CD4-positive, alpha-beta T cell treated with Interferon gamma for 1 hour (primary cell): Measurements from ENCODE around the gene FGF18.
"Not testable (repeated sequence)": the region's sequence is repeated elsewhere in the genome, so short reads cannot be mapped to it uniquely, and the experiment has no call there.

Experiments
- DNase-seq: peaks from one replicate; pipeline ENCODE4 v3.0.0-alpha.2; 2020

The FGF18 gene

GRCh38 chr5:171418982-171419687 lies at the start of gene FGF18:
FGF18 (plus strand) TSS chr5:171419647; CDS start chr5:171420200, 553 bp downstream.
- peak; percentile 23 for DNase-seq

GRCh38 chr5:171369898-171370297 lies 49.5 kb upstream of the FGF18 start:
- no peak for DNase-seq

- not testable (repeated sequence) for DNase-seq
Measured at GRCh38 chr5:171370881-171371280, 48.6 kb upstream of the FGF18 start.

- DNase-seq: no peak
Measured at GRCh38 chr5:171371326-171371725, 48.1 kb upstream of the FGF18 start.

GRCh38 chr5:171379961-171380360 lies 39.5 kb upstream of the FGF18 start:
- no peak for DNase-seq

- DNase-seq: not testable (repeated sequence)
Measured at GRCh38 chr5:171384416-171384815, 35.0 kb upstream of the FGF18 start.

- not testable (repeated sequence) for DNase-seq
Measured at GRCh38 chr5:171384999-171385398, 34.4 kb upstream of the FGF18 start.

GRCh38 chr5:171386006-171386671 lies 33.3 kb upstream of the FGF18 start:
- DNase-seq: no peak

GRCh38 chr5:171386861-171387344 lies 32.5 kb upstream of the FGF18 start:
- no peak for DNase-seq

GRCh38 chr5:171387345-171387969 lies 32.0 kb upstream of the FGF18 start, which contains the start of gene NPM1:
NPM1 (plus strand) TSS chr5:171387849; CDS start chr5:171387949, 100 bp downstream.
- DNase-seq: peak; percentile 99

GRCh38 chr5:171387970-171388815 lies 31.3 kb upstream of the FGF18 start:
- DNase-seq: peak; percentile 81

GRCh38 chr5:171388816-171389168 lies 30.7 kb upstream of the FGF18 start:
- DNase-seq: no peak

- no peak for DNase-seq
Measured at GRCh38 chr5:171390883-171391677, 28.4 kb upstream of the FGF18 start.

- DNase-seq: no peak
Measured at GRCh38 chr5:171391996-171392577, 27.4 kb upstream of the FGF18 start.

- no peak for DNase-seq
Measured at GRCh38 chr5:171392585-171393159, 26.8 kb upstream of the FGF18 start.

- DNase-seq: no peak
Measured at GRCh38 chr5:171395042-171395441, 24.4 kb upstream of the FGF18 start.

GRCh38 chr5:171396583-171396982 lies 22.9 kb upstream of the FGF18 start:
- DNase-seq: not testable (repeated sequence)

- DNase-seq: no peak
Measured at GRCh38 chr5:171397190-171397589, 22.3 kb upstream of the FGF18 start.

- no peak for DNase-seq
Measured at GRCh38 chr5:171397599-171397998, 21.8 kb upstream of the FGF18 start.

- DNase-seq: not testable (repeated sequence)
Measured at GRCh38 chr5:171398660-171399059, 20.8 kb upstream of the FGF18 start.

- DNase-seq: no peak
Measured at GRCh38 chr5:171400169-171400568, 19.3 kb upstream of the FGF18 start.
